ENCODE results near the gene NIPAL3.

- TF ChIP-seq CTCF (IDR thresholded peaks at IDR 0.05): no peak
- no peak for TF ChIP-seq POLR2A (IDR thresholded peaks at IDR 0.05)
Observed at GRCh38 chr1:24481843-24482610, 66.4 kb downstream of the NIPAL3 start.
